Limb (tissue), 2 donors: Measurements from ENCODE around the gene ADAMTS9.

ENCODE experiments used
- DNase-seq, 2 donors: peaks; one replicate each; pipeline ENCODE4 v3.0.0-alpha.2; 2016; ENCODE audit errors: extremely low spot score in 2 of 2

Gene ADAMTS9

DNA sequence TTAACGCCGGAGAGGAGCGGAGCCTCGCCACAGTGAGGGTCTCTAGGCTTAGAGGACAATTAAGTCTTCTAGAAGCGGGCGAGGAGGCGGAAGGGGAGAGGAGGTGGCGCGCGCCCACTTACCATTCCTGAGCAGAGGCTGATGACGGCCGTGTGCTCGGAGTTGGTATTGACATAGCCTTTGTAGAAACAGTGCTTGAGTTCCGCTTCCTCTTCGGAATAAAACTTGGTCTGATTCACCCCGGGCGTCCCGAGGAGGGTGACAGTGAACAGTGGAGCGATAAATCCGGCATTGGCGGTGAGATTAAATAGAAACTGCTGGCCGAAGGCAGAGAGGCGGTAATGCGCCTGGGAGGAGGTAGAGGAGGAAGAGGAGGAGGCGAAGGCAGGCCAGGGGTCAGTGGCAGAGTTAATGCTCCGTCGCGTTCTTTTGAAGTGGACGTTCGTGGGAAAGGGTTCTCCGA is 1.3 kb downstream of the ADAMTS9 start:
- DNase-seq = peak in 1 of 2 donors; percentile 43

DNA sequence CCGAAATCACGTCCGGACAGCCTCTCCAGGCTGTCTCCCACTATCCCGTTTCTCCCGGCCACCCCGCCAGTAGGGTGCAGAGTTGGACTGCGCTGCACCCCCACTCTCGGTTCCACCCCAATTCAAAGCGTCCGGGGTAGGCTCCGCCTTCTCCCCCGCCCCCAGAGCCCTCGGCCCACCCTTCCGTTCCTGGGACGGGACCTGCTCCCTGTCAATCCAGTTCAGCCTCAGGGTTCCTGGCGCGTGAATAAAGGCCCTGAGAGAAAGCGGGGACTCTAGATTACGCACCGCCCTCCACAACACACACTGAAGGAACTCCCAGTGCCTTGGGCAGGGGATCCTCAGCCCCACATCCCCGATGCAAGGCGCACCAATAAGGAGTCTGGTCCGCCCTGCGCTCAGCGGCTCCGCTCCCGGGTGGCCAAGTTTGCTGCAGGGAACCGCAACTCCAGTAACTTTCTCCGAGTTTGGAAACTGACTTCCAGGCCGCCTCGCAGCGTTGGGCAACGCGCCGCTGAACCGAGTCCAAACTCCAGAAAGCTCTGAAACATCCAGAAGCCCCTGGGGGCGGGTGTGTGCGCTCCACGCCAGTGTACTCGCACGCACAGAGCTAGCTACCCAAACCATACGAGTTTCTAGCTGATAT is 1.9 kb downstream of the ADAMTS9 start:
- DNase-seq = peak; percentile 94

DNA sequence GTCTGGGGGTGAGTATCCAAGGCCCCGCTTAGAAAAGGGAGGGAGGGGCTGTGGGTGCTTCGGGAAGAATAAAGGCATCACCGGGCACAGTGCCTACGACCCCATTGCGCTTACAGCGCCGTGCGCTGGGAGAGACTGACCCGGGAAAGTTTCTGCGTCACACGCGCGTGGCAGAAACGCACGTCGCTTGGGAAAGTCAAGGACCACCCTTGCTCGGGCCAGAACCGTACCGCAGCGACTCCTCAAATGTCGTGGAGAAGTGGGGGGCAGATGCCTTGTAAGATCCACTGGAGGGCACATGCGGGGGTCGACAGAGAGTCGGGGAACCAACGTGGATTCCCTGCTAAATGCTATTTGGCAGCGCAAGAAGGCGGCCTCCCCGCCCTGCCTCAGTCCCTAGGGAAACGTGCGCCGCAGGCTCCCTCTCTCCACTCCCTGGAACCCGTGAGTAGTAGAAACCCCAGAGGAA is 2.4 kb downstream of the ADAMTS9 start:
- peak in 1 of 2 donors; percentile 16 for DNase-seq

DNA sequence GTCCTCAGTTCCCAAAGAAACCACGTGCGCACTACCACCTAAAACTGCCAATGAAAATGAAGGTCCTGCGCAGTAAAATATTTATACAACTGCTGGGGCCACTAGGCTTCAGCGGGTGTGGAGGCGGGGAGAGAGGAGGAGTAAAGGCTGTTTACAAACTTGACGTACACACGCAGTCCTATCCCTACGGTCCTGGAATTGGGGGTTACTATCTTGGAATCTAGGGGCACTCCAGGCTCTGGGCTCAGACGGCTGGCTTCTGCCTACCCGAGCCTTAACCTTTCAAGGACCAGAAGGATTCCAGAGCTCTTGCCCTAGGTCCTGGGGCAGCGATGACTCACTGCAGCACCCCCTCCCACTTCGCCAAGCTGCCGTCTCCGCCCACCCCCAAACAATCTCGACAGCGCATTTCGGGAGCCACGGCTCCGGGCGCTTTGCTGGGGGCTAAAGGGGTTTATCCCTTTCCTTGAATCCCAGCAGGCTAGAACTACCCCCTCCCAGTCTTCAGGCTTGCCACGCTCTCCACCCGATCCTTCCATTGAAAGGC is 3.0 kb downstream of the ADAMTS9 start:
- peak; percentile 50 to 69 for DNase-seq

DNA sequence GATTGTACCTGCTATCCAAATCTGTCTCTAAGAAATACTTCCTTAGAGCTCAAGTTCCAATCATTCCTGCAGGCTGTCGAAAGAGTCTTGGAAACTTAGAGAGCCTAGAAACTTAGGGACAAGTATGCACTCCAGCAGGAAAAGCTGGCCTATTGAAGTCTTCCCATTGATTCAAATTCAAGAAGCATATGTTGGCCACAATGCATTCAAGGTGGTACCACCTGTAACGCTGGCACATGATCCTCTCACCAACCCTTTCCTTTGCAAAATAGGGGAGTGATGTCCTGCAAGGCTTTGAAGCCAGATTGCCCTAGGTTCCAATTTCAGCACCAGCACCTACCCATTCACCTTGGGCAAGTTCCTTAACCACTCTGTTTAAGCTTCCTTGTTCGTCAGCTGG is 6.0 kb downstream of the ADAMTS9 start:
- DNase-seq = no peak

DNA sequence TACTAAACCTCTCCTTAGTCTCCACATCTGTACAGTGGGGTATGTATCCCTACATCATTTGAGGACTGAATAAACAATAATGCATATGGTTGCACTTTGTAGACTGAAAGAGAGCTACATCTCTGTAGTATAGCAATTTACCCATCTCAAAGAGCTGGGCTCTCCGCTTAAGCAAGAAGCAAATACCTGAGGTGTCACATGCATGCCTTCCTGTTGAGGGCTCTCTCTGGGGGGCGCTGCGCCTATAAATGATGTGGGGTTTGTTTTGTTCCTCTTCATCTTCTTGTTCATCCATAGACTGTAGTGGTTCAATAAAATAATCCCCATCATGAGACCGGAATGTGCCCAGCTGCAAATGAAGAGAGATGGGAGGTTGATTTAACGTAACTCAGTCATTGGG is 6.8 kb downstream of the ADAMTS9 start:
- no peak for DNase-seq

DNA sequence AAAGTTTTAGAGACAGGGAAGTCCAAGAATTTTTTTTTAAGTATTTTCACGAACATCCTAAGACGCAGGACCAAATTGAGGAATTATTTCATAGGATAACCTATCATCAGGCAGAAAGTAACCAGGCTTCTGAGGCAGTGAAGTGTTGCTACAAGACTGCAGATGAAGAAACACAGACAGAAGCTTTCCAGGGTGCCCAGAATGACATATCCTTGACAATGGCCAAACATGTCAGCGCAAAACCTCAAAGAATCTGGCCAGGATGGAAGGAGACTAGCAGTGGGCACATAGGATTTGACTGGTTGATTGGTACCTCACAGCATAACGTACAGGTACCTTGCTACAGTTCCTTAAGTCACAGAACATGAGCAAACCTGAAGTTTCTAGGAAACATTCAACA is 7.5 kb downstream of the ADAMTS9 start:
- DNase-seq = no peak

DNA sequence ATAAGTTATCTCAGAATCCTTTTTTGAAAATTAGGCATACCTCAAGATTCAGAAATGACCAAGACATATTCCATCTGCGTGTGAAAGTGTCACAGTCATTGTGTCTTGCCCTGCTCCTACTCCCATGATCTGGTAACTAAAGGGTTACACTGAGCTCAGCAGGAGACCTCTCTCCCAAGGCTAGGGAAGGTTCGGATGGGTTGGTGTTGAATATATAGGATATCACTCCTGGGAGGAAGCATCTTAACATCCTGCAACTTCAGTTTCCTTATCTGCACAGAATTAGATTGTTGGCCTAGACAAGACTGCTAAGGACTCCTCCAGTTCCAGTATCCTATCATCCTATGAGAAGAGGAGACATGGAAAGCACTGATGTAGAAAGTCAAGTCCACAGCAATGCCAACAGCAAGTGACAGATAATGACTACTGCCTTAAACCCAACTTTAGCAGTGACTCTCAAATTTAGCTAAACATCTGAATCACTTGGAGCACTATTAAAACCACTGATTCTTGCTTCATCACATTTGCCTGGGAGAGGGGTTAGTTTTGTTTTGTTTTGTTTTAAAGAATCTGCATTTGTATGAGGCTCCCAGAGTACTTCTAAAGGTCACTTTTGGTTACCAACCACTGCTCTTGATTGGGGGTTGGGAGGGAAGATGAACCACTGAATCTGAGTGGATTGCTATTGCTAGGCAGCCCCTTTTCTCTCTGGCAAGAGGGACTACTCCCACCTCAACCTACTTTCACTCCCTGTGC is 9.7 kb downstream of the ADAMTS9 start:
- DNase-seq = no peak

DNA sequence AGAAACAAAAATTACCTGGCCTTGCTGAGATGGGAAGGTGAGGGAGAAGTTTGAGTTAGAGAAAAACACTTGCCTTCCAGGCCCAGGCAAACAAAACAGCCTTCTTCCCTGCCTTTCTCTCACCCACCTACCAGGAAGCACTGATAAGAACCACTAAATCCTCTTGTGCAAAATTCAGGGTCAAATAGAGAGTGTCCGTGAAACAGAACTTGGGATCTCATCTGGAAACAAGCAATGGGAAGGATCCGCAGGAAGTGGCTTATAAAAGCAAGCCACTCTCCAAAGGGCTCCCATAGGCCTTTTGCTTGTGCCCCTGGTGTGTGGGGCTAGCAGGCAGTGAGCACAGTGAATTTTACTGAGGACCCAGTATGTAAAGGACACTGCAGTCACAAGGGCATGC is 11.0 kb downstream of the ADAMTS9 start:
- DNase-seq = no peak

DNA sequence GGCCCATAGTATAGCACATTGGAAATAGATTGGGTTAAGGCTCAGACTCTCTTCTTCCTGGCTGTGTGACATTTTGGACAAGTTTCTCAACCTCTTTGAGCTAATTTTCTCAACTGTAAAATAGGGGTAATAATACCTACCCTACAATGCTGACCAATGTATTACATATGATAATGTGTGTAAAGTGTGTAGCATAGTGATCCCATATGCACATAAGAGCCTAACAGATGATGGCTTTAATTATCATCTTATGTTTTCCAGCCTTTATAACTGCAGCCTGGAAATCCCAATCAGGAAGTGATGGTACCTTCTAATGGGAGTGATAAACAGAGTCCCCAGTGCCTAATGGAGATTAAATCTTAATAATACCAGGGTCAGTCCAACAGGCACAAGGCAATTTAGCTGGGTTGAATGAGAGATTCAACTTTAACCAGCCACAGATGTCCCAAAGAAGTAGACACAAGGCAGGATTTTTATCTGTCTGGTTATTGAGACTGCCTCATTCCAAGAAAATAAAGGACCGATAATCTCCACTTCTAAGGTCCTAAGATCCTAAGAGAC is 12.0 kb downstream of the ADAMTS9 start:
- DNase-seq = no peak

DNA sequence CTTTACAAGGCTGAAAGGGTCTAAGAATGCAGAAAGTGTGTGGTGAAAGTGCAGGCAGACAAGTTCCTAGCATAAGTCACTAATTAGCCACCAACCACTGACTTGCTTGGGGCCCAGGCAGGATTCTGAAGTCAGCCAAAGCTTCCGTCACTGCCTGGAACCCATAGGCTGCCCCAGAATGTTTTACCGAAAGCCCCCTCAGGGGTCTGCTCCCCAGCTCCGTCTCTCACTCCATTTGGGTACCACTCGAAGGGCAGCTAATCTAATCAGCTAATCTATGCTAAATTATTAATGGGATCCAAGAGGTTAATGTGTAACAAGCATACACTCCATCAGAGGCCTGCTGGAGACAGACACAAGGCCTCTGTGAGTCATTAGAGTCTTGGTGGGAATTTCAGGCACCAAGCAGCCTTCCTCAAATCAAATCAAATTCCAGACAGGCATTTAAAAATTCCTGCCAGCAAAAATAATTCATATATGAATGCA is 13.2 kb downstream of the ADAMTS9 start:
- no peak for DNase-seq

DNA sequence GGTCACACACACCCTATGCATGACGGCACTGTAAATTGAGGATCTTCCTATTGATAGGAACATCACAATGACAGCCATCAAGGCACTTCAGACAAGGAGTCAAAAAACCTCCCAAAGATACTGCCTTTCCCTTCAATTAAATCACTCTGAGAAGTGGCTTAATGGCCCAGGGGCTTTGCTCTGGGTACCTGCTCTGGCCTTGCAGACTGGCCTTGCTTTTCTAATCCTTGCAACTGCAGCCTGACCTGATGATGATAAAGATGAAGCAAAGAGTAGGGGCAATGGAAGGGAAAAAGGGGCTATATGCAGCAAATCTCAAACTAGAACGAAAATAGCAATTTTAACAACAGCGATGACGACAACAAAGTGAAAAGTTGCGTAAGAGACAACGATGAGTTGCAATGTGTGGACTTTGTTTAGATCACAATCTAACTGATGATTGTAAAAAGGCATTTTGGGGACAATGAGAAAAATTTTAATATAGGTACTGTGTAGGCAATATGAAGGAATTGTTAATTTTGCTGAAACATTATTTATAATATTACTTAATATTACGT is 14.6 kb downstream of the ADAMTS9 start:
- DNase-seq = no peak

DNA sequence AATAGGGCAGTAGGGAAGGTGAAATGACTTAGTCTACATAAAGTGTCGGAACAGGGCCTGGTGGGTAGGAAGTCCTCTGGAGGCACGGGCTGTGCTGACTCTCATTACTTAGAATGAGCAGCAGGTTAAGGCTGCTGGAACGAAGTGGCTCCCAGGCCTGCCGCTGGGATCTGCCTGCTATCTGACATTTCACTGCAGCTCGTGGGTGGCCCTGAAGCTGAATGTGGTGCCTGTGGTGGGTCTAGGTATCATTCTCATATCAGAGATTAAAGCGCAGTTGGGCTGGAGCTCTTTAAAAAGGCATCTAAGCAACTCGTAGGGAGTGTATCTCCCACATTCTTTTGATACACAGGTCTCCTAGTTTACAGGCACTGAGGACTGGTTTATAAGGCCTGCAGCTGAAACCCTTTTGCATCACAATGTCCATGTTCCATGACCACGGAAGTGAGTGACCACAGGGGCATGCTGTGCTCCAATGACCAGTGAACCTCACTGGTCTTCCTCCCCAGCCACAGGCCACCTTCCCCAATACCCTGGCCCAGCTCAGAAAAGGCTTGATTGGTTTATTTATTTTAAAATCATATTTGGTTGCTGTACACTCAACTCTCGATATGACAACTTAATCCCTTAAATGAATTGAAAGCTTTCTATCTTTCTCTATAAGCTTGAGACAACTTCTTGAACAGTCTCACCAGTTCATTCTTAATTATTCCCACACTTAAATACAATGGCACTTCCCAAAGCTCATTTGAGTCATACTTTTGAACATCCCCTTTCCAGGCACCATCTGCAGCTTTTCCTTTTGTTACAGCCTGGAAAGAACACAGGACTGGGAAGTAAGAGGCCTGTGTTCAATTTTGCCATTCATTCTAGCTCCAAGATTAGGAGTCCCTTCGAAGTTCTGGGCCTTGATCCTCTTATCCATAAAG is 19.0 kb downstream of the ADAMTS9 start:
- no peak for DNase-seq

DNA sequence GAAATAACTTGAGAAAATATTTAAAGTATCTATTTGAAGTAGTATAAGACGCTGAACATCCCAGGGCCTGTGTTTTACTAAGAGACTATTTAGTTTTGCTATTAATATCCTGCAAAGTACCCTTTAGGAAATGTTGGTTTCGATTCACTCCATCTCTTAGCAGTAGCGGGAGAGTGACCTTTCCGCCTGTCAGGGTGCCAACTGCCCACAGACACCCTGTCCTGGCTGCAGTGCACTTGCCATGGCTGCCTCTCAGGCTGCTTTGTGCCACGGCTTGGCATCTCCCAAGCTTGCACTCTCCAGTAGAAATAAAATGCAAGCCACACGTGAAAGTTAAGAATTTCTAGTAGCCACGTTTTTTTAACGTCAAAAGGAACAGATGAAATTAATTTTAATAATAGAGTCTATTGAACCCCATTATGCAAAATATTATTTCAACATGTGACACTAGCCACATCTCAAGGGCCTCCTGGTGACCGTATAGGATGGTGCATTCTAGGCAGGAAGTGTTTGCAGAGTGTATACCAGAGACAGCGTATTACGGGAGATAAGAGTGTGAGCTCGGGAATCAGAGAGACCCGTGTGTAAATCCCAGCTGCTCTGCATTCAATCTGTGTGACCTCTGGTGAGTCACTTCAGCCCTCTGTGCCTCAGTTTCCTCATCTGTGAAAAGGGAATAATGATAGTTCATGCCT is 19.8 kb downstream of the ADAMTS9 start:
- DNase-seq = no peak

DNA sequence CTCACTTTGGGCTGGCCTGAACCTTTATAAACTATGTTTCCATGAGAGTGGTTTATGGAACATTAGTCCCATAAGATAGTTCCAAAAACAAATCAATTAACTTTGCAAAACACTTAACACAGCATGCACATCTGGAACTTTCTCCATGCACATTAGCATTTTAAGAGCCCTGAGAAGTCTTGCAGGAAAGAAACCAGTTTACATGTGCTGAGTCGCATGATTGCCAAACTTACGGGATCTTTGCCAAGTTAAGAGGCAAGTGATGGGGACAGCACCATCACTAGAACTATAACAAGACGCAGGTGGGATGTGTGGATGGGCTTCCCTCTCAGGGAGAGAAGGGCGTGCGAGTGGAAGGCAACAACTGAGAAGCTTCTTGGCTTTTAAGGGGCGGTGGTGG is 20.7 kb downstream of the ADAMTS9 start:
- no peak for DNase-seq

DNA sequence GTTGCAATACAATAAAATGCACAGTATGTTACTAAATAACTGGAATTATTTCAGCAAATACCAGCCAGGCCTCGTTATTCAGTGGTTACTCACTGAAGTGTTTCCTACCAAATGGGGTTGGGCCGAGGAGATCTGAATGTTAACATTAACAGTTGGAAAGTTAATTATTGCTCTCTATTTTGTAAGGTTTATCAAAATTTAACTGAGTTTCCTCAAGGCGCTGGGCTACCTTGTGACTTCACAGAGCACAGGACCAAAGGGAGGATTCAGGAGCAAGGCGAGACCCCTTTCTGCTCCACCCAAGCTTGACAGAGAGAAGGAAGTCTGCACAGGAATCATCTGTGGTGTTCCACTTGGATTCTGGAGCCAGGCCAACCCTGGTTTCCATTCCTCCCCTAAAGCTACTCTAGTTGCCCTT is 21.6 kb downstream of the ADAMTS9 start:
- no peak for DNase-seq

DNA sequence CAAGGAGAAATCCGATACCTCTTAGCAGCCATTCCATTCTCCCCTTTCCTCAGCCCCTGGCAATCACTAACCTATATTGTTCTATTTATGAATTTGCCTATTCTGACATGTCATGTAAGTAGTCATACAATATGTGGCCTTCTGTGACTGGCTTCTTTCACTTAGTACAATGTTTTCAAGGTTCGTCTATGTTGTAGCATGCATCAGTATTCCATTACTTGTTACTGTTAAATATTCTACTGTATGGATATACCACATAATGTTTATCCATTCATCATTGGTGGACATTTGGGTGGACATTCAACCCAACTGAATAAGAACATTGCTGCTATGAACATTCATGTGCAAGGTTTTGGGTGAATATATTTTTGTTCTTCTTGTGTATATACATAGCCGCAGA is 23.4 kb downstream of the ADAMTS9 start:
- no peak for DNase-seq

DNA sequence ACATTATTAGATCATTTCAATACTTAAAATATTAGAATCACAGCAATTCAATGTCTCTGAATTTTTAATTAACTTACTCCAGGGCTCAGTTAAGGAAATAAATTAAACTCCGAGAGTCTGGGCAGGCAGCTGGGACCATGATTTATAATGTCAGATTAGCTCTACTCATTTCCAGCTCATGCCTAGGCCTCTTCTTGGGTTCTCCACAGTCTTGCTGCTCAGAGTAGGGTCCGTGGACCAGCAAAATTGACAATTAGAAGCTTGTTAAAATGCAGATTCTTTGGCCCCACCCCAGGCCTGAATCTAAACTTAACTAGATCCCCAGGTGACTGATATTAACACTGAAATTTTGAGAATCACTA is 28.2 kb downstream of the ADAMTS9 start:
- no peak for DNase-seq

DNA sequence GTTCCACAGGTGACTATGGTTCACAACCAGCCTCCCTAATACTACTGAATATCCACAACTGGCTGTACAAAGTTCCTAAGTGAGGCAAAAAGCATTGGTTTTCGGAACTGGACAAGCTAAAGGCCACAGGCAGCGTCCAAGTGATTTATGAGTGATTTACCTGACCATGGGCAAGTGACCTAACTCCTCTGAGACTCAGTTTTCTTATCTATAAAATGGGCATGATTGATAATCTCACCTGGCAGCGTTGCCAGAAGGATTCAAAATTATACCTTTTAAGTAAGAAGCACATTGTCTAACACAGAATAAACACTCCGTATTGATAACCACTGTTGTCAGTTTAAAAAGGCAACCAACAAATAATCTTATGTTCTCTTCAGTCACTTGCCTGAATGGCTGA is 29.8 kb downstream of the ADAMTS9 start:
- no peak for DNase-seq

DNA sequence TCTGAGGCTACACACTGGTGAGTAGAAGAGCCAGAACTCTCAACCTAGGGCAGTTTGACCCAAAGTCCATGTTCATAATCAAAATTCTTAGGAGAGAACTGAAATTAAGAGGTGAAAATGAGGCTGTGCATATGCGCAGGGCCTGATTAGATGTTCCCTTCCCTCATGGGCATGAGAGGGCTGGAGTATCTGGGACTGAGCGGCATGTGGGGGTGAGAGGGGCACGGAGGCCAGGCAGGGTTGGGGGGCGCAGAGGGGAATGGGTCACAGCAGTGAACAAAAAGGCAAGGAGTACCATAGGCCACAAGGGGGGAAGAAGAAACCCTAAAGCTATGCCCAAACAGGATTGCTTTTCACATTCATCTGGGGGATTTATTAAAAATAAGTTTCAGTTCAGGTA is 31.3 kb downstream of the ADAMTS9 start:
- DNase-seq = no peak
